ENCODE results near the gene DHX40. TPM values are rescaled to one million over a fixed set of nuclear protein-coding genes. Genes with fewer than 3 reads are reported as not detected.
"Not testable (repeated sequence)": the region's sequence is repeated elsewhere in the genome, so short reads cannot be mapped to it uniquely, and the experiment has no call there.

The DHX40 gene
- total RNA-seq, 4 donors from 2014 or later, result 33.0 to 68.9 (median 47.7) TPM

DNA sequence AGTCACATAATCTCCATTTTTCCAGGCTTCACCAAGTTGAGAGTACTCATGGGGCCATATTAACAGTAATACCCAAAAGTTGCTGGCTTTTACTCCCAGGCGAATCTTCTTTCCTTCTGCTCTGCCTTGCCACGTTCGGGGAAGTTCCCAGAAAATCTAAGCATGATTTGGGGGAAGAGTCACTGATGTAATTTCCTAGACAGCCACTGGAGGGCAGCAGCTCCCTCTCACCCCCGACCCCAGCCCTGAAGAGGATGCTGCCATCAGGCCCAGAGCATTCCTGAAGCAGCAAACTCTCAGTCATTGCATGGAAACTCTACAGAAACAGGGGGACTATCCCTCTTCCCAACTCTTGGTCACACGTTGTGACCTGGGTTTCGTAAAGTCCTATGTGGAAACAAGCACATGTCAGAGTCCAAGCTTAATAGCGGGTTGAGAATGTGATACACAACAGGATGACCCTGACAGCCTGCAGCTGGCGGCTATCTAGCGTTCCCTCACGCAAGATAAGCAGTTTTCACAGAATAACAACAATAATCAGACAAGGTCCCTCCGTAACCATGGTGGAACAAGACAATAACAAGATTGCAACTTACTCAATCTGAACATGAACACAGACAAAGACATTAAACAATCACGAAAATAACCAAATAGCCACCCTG, 43.8 kb upstream of the DHX40 start:
- no peaks in the 10 kb centered on the region for H3K27me3 ChIP-seq
- TF ChIP-seq POLR2A (IDR thresholded peaks at IDR 0.05), result no peak
- TF ChIP-seq, protein P1, sequence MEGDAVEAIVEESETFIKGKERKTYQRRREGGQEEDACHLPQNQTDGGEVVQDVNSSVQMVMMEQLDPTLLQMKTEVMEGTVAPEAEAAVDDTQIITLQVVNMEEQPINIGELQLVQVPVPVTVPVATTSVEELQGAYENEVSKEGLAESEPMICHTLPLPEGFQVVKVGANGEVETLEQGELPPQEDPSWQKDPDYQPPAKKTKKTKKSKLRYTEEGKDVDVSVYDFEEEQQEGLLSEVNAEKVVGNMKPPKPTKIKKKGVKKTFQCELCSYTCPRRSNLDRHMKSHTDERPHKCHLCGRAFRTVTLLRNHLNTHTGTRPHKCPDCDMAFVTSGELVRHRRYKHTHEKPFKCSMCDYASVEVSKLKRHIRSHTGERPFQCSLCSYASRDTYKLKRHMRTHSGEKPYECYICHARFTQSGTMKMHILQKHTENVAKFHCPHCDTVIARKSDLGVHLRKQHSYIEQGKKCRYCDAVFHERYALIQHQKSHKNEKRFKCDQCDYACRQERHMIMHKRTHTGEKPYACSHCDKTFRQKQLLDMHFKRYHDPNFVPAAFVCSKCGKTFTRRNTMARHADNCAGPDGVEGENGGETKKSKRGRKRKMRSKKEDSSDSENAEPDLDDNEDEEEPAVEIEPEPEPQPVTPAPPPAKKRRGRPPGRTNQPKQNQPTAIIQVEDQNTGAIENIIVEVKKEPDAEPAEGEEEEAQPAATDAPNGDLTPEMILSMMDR (IDR thresholded peaks at IDR 0.05), result peak; percentile 67 to 88 (median 78)
- H3K27ac ChIP-seq, result no peak overlapping the region
- H3K9me3 ChIP-seq, result no peaks in the 10 kb centered on the region
- H3K4me1 ChIP-seq, result peaks cover 0 to 11% (median 0%) of the 10 kb centered on the region in 3 donors
- H3K4me3 ChIP-seq, result no peak overlapping the region
- WGBS, 2 donors (ENCODE audit: low coverage in 1 of 2), result 44 to 56% methylated on average over 8 to 12 of the region's 12 CpGs
- H3K36me3 ChIP-seq, result no peaks in the 10 kb centered on the region
- peak; percentile 62 for ATAC-seq

DNA sequence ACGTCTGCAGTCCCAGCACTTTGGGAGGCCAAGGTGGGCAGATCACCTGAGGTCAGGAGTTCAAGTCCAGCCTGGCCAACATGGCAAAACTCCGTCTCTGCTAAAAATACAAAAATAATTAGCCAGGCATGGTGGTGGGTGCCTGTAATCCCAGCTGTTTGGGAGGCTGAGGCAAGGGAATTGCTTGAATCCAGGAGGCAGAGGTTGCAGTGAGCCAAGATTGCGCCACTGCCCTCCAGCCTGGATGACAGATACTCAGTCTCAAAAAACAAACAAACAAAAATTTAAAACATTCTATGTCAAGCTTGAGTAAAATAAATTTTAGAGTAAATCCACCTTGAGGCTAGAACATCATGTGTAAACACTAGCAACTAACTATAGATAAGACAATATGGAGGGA, 40.5 kb upstream of the DHX40 start:
- not testable (repeated sequence) for H3K9me3 ChIP-seq, H3K27me3 ChIP-seq, H3K4me3 ChIP-seq, H3K27ac ChIP-seq, H3K36me3 ChIP-seq, ATAC-seq
- 86 to 92% methylated on average over 2 of the region's 3 CpGs for WGBS, 2 donors (ENCODE audit: low coverage in 1 of 2)
- H3K4me1 ChIP-seq, result peaks cover 0 to 11% (median 0%) of the 10 kb centered on the region in 3 donors

DNA sequence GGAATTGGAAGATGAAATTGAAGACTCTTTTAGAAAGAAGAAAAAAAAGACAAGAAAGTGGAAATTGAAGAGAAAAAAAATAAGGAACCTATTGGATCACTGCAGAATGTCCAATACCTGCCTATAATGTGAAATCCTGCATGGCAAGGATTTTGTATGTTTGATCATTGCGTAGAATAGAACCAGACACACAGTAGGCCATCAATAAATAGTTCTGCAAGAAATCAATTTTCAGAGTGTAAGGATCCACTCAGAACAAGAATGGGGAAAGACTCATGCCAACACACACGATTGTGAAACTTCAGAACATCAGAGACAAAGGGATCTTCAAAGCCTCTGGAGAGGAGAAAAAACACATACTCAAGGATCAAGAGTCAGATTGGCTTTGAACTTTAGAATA, 39.7 kb upstream of the DHX40 start:
- Histone ChIP-seq H3K27me3 (no peaks in the 10 kb centered on the region), H3K4me3 (no peak overlapping the region), H3K9me3 (no peaks in the 10 kb centered on the region), H3K4me1 (peaks cover 0 to 11% (median 0%) of the 10 kb centered on the region in 3 donors), H3K36me3 (no peaks in the 10 kb centered on the region), H3K27ac (no peak overlapping the region)
- 69 to 90% methylated on average over 2 of the region's 2 CpGs for WGBS, 2 donors (ENCODE audit: low coverage in 1 of 2)
- no peak for ATAC-seq
- TF ChIP-seq, protein P1 (IDR thresholded peaks at IDR 0.05), result no peak
- TF ChIP-seq EP300 (IDR thresholded peaks at IDR 0.05), result no peak
- TF ChIP-seq POLR2A (IDR thresholded peaks at IDR 0.05), result no peak
- TF ChIP-seq POLR2AphosphoS5 (IDR thresholded peaks at IDR 0.05), result no peak

DNA sequence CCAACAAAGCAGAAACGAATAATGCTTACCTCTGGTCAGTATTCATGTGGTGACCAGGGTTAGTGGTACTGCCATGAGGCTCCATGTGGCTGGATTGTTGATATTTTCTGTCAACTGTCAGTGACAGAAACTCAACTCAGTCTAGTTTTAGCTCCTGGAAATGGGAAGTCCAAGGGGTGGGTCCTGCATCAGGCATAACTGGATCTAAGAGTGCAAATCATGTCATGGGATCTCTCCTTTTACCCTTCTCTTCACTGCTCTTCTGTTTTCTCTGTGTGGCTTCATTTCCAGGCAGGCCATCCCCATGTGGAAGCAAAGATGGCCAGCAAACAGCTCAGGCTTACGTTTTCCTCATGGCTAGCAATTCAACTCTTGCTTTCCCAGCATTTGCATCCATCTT, 39.0 kb upstream of the DHX40 start:
- WGBS, 2 donors (ENCODE audit: low coverage in 1 of 2), result 56 to 73% methylated on average over 2 of the region's 2 CpGs
- Histone ChIP-seq H3K9me3 (no peaks in the 10 kb centered on the region), H3K36me3 (no peaks in the 10 kb centered on the region), H3K27me3 (no peaks in the 10 kb centered on the region), H3K4me1 (peaks cover 0 to 5% (median 0%) of the 10 kb centered on the region in 3 donors), H3K27ac (no peak overlapping the region), H3K4me3 (no peak overlapping the region)
- no peak for ATAC-seq
- no peak for TF ChIP-seq POLR2A (IDR thresholded peaks at IDR 0.05)

DNA sequence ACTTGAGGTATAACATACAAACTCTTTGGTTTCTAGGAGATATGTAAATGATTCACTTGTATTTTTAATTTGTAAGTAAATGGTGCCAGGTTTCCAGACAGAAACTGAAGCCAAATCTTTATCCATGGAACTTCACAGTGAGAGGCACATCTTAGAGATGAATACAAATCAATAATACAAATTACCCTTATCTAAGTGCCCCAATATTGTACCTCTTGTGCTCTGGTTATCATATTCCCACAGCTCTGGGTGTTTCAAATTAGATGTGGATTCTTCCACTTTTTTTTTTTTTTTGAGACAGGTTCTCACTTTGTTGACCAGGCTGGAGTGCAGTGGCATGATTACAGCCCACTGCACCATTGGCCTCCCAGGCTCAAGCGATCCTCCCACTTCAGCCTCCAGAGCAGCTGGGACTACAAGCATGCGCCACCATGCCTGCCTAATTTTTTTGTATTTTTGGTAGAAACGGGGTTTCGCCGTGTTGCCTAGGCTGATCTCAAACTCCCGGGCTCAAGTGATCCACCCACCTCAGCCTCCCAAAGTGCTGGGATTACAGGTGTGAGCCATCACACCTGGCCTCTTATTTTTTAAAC, 38.0 kb upstream of the DHX40 start:
- TF ChIP-seq POLR2AphosphoS5 (IDR thresholded peaks at IDR 0.05) (no peak), POLR2A (IDR thresholded peaks at IDR 0.05) (no peak), EP300 (IDR thresholded peaks at IDR 0.05) (no peak)
- TF ChIP-seq, protein P1 (IDR thresholded peaks at IDR 0.05), result no peak
- no peaks in the 10 kb centered on the region for H3K27me3 ChIP-seq
- no peaks in the 10 kb centered on the region for H3K4me1 ChIP-seq
- H3K4me3 ChIP-seq, result no peak overlapping the region
- H3K9me3 ChIP-seq, result no peaks in the 10 kb centered on the region
- ATAC-seq, result no peak
- no peak overlapping the region for H3K27ac ChIP-seq
- 80 to 95% methylated on average over 6 of the region's 6 CpGs for WGBS, 2 donors (ENCODE audit: low coverage in 1 of 2)
- no peaks in the 10 kb centered on the region for H3K36me3 ChIP-seq

DNA sequence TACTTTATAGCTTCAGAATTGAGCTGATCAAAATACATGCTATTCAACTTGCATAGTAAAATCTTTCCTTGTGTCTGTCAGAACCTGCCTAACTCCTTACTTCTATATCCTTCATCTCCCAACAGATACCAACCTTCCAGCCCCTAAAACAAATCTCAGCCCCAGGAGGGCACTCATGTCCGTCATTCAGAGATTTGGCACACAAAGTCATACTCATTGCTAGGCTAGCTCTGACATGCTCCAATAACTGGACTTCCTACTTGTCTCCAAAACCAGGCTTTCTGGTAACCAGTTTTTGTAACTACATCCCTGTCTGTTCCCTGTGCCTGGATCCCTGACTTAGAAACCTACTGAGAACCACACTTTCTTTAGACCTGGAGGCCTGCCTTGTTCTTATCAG, 37.5 kb upstream of the DHX40 start:
- TF ChIP-seq, protein P1 (IDR thresholded peaks at IDR 0.05), result no peak
- TF ChIP-seq POLR2A (IDR thresholded peaks at IDR 0.05) (no peak), POLR2AphosphoS5 (IDR thresholded peaks at IDR 0.05) (no peak), EP300 (IDR thresholded peaks at IDR 0.05) (no peak)
- Histone ChIP-seq H3K36me3 (no peaks in the 10 kb centered on the region), H3K27me3 (no peaks in the 10 kb centered on the region), H3K9me3 (no peaks in the 10 kb centered on the region), H3K4me1 (no peaks in the 10 kb centered on the region), H3K4me3 (no peak overlapping the region), H3K27ac (no peak overlapping the region)
- 60 to 86% methylated on average over 1 of the region's 1 CpG for WGBS, 2 donors (ENCODE audit: low coverage in 1 of 2)
- ATAC-seq, result no peak
